SH-SY5Y (cell line): ENCODE results near the gene FBXO34.

ENCODE experiments used
- GATA2 ChIP-seq: IDR thresholded peaks from 2 replicates; pipeline ENCODE4 v1.6.1; 2011; ENCODE audit warnings: mild to moderate bottlenecking, low read depth, low read length
- GATA3 ChIP-seq: IDR thresholded peaks from 2 replicates; pipeline ENCODE4 v1.6.1; 2011; ENCODE audit warnings: low read depth, mild to moderate bottlenecking, low read length, moderate library complexity

Gene FBXO34

DNA sequence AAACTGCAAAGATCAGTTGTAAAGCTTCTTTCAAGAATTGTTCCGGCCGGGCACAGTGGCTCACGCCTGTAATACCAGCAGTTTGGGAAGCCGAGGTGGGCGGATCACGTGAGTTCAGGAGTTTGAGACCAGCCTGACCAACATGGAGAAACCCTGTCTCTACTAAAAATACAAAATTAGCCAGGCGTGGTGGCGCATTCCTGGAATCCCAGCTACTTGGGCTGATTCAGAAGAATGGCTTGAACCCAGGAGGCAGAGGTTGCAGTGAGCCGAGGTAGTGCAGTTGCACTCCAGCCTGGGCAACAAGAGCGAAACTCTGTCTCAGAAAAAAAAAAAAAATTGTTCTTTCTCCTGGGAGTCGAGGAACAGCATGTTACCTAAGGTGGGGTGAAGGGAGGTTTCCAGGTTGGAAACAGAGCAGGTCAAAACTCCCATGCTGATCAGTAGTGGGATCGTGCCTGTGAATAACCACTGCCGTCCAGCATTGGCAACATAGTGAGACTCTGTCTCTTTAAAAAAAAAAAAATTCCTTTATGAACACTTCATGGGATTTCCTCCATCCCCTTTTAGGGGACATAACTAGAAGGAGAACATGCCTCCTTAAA, 13.9 kb downstream of the FBXO34 start:
- TF ChIP-seq GATA3 (no peak), GATA2 (no peak)

DNA sequence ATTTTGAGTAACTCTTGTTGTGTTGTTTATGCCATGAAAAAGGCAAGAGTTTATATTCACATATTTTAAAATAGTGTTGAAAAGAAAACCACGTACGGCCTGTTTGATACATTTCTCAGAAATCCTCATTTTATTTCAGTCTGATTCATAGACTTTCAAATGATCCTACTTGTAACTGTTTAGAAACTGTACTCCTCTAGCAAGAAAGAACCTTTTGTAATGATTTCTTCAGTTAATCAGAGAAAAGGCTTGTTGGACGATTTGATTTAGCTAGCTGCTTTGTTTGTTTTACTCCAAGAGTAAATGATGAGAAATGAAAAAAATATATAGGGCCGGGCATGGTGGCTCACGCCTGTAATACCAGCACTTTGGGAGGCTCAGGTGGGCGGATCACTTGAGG, 17.2 kb downstream of the FBXO34 start:
- TF ChIP-seq GATA3 = no peak
- TF ChIP-seq GATA2 = no peak

DNA sequence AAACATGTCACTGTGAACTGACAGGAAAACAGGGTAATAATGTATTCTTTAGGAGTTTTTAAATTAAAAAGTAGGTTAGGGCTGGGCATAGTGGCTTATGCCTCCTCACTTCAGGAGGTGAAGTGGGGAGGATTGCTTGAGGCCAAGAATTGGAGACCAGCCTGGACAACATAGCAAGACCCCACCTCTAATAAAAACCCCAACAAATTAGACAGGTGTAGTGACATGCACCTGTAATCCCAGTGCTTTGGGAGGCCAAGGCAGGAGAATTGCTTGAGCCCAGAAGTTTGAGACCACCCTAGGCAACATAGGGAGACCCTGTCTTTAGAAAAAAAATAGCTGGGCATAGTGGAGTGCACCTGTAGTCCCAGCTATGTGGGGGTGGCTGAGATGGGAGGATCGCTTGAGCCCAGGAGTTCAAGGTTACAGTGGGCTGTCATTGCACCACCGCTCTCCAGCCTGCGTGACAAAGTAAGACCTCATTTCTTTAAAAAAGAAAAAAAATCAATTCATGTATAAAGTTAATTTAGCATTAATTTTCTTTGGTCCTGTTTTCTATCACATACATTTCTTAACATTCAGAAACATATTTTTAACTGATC, 20.4 kb downstream of the FBXO34 start:
- TF ChIP-seq GATA2 (no peak), GATA3 (no peak)

DNA sequence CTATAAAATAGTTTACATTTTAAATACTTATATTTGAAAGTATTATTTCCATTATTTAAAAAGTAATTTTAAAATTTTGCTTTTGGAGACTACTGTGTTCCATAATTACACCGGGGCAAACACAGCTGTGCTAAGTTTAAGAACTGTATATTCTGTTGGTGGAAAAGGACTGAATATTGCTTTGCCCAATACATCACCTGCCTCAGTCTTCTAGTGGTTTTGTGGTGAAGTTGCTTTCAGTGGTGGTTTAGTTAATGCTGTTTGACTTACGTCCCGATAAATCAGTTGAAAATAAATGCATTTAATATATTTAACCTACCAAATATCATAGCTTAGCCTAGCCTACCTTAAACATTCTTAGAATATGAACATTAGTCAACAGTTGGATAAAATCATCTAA, 23.4 kb downstream of the FBXO34 start:
- TF ChIP-seq GATA2 (no peak), GATA3 (no peak)

DNA sequence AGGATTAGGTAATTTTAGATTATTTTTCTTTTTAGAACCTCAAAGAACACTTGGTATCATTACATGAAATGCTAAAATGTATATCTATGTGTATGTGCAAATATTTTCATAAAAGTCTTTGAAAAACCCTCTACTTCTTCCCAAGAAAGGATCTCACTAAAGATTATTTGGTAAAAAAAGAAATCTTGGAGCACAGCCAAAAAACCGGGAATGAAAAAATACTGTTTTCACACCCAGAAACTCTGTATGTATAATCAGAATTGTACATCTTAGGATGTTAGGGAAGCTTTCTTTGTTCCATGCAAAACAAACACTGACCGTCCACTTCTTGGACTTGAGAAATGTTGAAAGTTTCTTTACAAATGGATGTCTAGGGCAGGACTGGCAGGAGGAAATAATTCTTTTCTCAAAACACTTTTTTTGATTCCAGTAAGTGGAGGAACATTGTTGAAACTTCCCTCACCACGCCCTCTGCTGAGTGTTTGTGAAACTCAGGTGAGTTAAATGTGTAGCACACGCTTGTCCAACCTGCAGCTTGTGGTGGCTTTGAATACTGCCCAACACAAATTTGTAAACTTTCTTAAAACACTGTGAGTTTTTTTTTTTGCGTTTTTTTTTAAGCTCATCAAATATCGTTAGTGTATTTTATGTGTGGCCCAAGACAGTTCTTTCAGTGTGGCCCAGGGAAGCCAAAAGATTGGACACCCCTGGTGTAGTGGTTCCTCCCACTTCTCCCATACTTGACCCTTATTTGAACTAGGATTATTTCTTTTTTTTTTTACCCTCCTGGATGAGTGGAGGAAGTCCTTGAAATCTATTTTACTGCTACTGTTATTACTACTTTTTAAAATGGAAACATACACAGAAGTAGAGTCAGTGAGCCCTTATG, 26.6 kb downstream of the FBXO34 start:
- TF ChIP-seq GATA2 (no peak), GATA3 (no peak)

DNA sequence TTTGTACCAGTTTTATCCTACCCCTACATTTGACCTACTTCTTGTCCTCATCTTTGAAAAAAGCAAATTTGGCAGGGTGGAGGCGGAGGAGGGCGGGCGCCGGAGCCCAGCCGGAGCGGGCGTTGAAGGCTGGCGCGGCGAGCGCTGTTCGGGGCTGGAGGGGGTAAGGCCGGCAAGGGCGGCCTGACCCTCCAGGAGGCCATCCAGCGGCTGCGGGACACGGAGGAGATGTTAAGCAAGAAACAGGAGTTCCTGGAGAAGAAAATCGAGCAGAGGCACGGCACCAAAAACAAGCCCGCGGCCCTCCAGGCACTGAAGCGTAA, 27.2 kb downstream of the FBXO34 start:
- TF ChIP-seq GATA3 = no peak
- TF ChIP-seq GATA2 = no peak

DNA sequence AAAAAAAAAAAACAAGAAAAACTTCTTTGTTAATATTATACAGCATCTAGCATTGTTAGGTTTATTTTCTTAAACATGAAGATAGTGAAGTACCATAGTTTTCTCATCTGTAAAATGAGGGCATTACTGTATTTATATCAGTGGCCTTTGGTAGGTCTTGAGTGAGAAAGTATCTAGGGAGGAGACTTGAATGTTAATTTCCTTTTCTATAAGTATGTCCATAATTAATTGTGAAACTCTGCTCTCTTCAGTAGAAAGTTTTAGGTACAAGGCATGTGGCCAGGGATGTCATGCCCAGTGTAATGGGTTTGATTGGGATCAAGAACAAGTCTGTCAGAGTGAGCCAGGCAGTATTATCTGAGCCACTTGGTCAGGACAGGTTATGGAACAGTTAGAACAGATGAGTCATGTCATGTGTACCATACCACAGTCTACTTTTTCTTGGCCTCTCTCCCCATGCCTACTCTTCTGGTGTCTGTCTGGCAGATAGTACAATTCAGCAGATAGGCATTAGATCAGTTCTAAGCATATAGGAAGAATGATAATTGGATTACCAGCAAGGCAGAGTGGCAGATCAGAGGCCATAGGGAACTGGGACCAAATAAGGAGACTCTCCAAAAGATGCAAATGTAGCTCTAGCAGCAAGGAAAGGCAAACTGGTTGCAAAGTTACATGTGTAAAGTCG, 30.4 kb downstream of the FBXO34 start:
- TF ChIP-seq GATA2 (no peak), GATA3 (no peak)

DNA sequence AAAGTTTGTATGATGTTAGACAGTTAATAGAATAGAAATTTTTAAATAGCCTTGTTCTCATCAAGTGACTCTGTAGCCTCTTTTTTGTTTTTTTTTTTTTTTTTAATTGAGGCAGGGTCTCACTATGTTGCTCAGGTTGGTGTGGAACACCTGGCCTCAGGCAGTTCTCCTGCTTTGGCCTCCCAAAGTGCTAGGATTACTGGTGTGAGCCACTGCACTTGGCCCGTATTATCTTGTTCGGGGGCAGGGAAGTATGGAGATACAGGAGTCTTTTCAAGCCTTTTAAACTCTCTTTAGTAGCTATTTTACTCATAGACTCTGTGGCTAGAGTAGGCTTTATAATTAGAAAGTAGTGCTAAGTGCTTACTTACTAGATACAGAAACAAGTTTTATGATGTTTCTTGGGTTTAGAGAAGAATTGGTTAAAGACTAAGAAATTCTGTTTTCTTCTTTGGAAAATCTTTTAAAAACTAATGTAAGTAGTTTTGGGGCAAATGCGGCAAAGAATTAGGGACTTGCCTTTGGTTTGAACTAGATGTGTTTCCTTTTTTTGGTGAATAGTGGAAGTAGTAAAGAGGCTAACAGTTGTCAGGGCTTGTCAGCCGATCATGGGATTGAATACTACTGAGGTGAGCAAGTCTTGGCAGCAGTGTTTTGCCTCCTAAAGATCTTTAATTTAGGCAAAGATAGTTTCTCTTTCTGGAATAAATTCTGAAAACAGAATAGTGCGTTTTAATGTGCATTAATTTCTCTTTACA, 31.3 kb downstream of the FBXO34 start:
- TF ChIP-seq GATA2 (no peak), GATA3 (no peak)

DNA sequence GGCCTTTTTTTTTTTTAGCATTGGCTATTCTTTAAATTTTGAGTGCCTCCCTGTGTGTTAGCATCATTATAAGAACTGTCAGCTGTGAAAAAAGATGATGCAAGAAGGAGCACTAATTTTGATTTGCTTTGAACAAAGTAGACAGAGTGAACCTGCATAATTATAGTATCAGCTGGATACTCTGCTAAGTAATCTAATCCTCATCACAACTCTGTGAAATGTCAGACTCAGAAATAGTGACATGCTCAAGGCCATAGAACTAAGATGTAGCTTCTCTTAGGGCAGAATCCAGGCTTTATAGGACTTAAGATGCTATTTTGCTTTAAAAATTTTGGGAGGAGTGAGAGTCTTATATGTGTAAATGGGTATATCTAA, 31.9 kb downstream of the FBXO34 start:
- TF ChIP-seq GATA3 (no peak), GATA2 (no peak)

DNA sequence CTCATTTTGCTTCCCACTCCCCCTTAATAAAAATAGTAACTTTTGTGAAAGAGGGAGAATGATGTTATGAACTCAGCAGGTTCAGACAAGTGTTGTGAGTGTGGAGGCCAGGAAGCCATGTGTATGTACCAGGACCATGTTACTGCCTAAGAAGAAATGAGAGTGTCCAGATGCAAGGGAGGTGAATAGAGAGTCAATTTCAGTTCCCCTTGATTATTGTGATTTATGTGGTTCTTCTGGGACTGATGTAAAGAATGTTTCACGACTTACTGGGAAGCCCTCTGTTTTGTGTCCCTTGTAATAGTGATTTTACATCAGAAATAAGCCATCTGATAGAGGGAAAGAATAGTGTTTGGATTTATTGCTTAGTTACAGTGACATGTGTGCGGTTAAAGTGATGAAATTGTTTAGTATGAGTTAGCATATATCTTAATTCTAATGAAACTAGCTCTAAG, 32.5 kb downstream of the FBXO34 start:
- TF ChIP-seq GATA2 (no peak), GATA3 (no peak)

DNA sequence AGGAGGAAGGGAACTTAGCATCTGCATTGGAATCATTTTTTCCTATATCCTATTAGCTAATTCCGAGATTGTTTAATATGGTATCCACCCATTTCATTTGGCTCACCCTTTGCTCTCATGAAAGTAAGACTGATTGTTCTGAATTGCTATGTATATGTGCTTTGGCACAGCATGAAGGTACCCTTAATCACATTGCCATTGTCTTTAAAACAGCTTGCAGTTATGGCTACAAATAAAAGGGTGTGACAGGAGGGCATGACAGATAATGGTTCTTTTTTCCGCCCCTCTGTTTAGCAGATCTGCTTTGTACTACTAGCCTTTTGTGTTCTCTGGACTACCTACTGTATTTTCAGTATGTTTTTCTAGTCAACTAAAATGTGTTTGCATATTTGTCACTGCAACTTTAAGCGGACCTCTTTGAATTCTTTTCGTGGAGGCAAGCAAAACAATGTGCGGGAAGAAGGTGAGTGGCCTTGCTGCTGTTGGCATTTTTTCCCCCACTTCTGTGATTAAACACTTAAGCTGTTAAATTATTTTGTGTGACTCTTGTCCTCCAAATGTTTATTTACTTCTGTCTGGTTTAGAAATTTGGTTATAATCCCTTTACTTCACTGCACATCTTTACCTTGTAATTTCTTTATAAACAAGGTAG, 35.8 kb downstream of the FBXO34 start:
- no peak for TF ChIP-seq GATA2
- TF ChIP-seq GATA3 = no peak

DNA sequence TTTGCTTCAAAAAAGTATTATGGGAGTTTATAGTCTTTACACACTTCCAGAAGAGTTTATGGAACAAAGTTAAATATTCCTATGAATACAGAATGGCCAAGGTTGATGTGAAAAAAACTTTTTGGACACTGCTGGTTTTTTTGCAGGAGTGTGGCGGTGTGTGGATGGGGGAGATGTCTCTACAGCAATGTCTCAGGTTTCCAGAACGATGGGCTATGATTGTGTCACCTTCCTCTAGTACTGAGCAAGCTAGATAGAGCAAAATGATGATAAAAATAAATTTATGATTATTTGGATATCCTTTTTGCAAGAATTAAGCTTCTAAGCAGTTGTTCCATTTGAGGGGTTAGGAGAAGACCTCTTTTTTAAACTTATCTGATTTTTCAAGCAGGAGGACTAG, 37.9 kb downstream of the FBXO34 start:
- TF ChIP-seq GATA2 (no peak), GATA3 (no peak)

DNA sequence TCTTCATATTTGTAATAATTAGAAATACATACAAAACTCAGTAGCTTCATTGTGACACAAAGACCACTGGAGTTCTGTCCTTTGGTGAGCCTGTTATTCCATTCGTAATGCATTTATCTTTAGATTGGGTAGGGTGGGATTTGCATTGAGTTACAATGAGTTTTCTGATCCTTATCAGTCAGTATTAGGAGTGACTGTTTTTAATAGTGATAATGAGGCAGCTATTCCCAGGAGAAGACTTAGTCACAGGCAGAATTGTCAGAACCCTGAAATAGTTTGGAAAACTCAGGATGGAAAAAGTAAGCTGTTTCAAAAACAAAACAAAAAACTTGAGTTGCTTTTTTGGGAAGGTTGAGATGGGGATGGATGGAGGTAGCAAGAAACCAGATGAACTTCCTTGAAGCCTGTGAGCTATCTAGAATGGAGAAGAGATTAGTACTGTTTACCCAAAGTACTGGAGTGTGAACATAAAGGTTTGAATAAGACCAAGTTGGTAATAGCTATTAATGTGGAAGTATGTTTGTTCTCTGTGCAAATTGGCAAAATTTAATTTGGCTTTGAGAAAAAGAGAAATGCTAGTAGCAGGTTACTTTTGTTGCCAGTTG, 38.6 kb downstream of the FBXO34 start:
- TF ChIP-seq GATA2 (no peak), GATA3 (no peak)
